Activated CD8-positive, alpha-beta T cell treated with anti-CD3 and anti-CD28 coated beads for 36 hours (primary cell): ENCODE results near the gene CPEB4. TPM values are rescaled to one million over a fixed set of nuclear protein-coding genes. Genes with fewer than 3 reads are reported as not detected.

Experiments used
- ATAC-seq: fragments of 200-7000 bp; cut with Tn5 transposase; one replicate; pipeline ENCODE4 v1.10.0; 2021; ENCODE audit warnings: mild to moderate bottlenecking, moderate library complexity
- CTCF ChIA-PET: fragments of 350-600 bp; sonication (Branson Sonifier 250); formaldehyde crosslinking; loops from one replicate; lab custom pipeline; 2021; ENCODE audit warnings: antibody characterized with exemption; lab: Charles Lee
- POLR2A ChIA-PET: fragments of 350-600 bp; sonication (Branson Sonifier 250); formaldehyde crosslinking; loops from one replicate; lab custom pipeline; 2021; ENCODE audit warnings: antibody characterized with exemption; lab: Charles Lee
- DNase-seq: peaks from one replicate; pipeline ENCODE4 v3.0.0-alpha.2; 2020
- H3K27ac Mint-ChIP-seq: one replicate; pipeline ENCODE4 v1.8.0; 2021; ENCODE audit warnings: mild to moderate bottlenecking, mixed read lengths
- H3K27me3 Mint-ChIP-seq: one replicate; pipeline ENCODE4 v1.8.0; 2021; ENCODE audit warnings: mixed read lengths
- H3K36me3 Mint-ChIP-seq: one replicate; pipeline ENCODE4 v1.8.0; 2021; ENCODE audit warnings: low read depth, mixed read lengths
- H3K4me1 Mint-ChIP-seq: one replicate; pipeline ENCODE4 v1.8.0; 2021; ENCODE audit warnings: low read depth, mixed read lengths
- H3K4me3 Mint-ChIP-seq: one replicate; pipeline ENCODE4 v1.8.0; 2021; ENCODE audit warnings: mild to moderate bottlenecking, moderate library complexity, mixed read lengths
- H3K9me3 Mint-ChIP-seq: one replicate; pipeline ENCODE4 v1.8.0; 2021; ENCODE audit warnings: mixed read lengths
- intact Hi-C: fragments of 100-400 bp; cut with micrococcal nuclease; formaldehyde crosslinking; loops from one replicate; pipeline ENCODE4 v1.10.0; 2022
- total RNA-seq, 2 experiments: library from RNA; stranded (reverse); gene quantifications; one replicate each; pipeline ENCODE4 v1.2.3, GENCODE V29; 2021
- TF ChIP-seq, protein P1 (sequence below): fragments of 200-600 bp; IDR thresholded peaks from one replicate; pipeline ENCODE4 v1.8.0; 2022; ENCODE audit warnings: antibody characterized with exemption, mild to moderate bottlenecking

CPEB4 gene
- total RNA-seq, 2 experiments from 2014 or later: 8.8 to 9.0 TPM

DNA sequence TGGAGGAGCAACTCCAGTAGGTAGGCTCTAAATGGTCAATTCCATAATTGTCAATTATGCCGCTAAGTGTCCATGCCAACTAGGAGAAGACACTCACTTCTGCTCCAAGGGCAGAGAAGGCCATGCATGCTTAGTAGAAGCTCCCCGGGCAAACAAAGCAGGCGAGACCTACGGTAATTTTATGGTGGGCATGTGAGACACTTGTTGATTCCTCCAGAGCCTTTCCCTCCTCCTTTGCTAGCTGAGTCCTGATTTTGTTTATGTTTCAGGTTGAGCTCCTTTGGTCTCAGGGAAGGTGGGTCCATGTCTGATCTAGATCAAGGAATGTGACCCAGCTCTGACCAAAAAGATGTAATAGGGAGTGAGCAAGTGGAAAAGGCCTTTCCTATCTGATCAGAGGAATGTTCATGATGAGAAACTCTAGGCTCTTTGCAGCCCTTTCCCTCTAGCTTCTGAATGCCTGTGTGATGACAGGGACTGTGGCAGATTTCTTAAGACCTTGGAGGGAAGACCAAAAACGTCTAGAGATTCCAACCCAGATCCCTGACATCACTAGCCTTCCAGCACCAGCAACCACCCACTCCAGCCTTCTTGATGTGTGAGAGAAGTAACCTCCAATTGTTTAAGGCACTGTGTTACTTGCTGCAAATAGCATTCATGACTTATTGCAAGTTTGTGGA lies 7.7 kb upstream of the CPEB4 start:
- Mint-ChIP-seq H3K27me3 (no peaks in the 10 kb centered on the region), H3K9me3 (peaks cover 8% of the 10 kb centered on the region), H3K36me3 (peaks cover 3% of the 10 kb centered on the region), H3K4me3 (no peak overlapping the region), H3K27ac (no peak overlapping the region), H3K4me1 (peaks cover 21% of the 10 kb centered on the region)
- intact Hi-C loops: no loop called here
- CTCF ChIA-PET: interaction anchor here (0.9 to 1.3 kb wide), 2 partner anchors 10 to 89 kb away, joined by 3 read pairs; no protein-coding TSS in a partner anchor
- no peak for ATAC-seq
- no peak for DNase-seq
- TF ChIP-seq, protein P1, sequence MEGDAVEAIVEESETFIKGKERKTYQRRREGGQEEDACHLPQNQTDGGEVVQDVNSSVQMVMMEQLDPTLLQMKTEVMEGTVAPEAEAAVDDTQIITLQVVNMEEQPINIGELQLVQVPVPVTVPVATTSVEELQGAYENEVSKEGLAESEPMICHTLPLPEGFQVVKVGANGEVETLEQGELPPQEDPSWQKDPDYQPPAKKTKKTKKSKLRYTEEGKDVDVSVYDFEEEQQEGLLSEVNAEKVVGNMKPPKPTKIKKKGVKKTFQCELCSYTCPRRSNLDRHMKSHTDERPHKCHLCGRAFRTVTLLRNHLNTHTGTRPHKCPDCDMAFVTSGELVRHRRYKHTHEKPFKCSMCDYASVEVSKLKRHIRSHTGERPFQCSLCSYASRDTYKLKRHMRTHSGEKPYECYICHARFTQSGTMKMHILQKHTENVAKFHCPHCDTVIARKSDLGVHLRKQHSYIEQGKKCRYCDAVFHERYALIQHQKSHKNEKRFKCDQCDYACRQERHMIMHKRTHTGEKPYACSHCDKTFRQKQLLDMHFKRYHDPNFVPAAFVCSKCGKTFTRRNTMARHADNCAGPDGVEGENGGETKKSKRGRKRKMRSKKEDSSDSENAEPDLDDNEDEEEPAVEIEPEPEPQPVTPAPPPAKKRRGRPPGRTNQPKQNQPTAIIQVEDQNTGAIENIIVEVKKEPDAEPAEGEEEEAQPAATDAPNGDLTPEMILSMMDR: no peak
- POLR2A ChIA-PET: interaction anchor here (0.5 to 1.2 kb wide), 2 partner anchors 9 to 37 kb away, joined by 3 read pairs; no protein-coding TSS in a partner anchor

DNA sequence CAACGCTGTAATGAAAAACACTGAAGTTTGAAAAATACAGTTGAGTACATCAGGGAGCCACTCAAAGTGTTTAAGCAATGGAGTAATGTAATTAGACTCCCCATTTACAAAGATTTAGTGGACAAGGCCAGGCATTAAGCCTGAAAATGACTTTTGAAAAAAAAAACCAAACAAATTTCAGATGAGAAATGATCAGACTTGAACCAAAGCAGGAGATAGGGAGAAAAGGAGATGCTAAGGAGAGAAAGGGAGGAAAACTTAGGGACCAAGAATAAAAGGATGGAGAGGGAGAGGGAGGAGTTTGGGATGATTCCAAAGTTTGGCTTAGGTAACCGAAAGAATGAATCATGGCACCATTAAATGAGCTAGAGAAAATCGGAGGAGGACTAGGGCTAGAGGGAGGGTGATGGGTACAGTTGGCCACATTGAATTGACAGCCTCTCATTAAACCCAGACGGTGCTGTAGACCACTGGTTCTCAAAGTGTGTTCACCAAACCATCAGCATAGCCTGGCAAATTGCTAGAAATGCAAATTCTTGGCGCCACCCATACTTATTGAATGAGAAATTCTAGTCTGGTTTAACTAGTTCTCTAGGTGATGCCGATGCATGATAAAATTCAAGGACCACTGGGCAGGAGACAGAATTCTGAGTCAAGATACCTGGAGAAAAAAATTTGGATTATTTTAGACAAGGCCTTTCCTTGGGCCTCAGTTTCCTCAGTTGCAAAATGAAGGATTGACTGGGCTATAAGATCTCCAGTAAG lies 6.2 kb upstream of the CPEB4 start:
- ChIA-PET CTCF (no interaction called here), POLR2A (no interaction called here)
- ATAC-seq (no peak), DNase-seq (no peak)
- H3K27ac Mint-ChIP-seq: no peak overlapping the region
- no peak overlapping the region for H3K4me3 Mint-ChIP-seq
- peaks cover 8% of the 10 kb centered on the region for H3K9me3 Mint-ChIP-seq
- TF ChIP-seq, protein P1: no peak
- peaks cover 3% of the 10 kb centered on the region for H3K36me3 Mint-ChIP-seq
- no peaks in the 10 kb centered on the region for H3K27me3 Mint-ChIP-seq
- intact Hi-C loops: no loop called here
- peaks cover 35% of the 10 kb centered on the region for H3K4me1 Mint-ChIP-seq

DNA sequence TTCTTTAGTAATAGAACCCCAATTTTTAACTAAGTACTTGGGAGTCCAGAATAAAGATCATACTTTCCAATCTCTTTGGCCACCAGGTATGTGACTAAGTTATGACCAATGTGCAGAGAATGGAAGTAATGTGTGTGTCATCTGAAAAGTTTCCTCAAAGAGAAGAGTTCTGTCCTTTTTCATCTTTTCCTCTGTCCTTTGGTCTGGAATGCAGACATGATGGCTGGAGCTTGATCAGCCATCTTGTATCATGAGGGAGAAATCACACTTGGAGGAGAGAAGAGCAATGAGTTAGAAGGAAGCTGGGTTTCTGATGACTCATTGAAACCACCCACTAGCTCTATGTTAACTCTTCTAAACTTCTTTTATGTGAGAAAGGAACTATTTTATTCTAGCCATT lies 5.5 kb upstream of the CPEB4 start:
- no peak overlapping the region for H3K27ac Mint-ChIP-seq
- TF ChIP-seq, protein P1: no peak
- CTCF ChIA-PET: interaction anchor here (2.6 kb wide), 1 partner anchor 13 kb away, joined by 6 read pairs; no protein-coding TSS in a partner anchor
- POLR2A ChIA-PET: no interaction called here
- no peak overlapping the region for H3K4me3 Mint-ChIP-seq
- DNase-seq (no peak), ATAC-seq (no peak)
- no peaks in the 10 kb centered on the region for H3K27me3 Mint-ChIP-seq
- H3K4me1 Mint-ChIP-seq: peaks cover 42% of the 10 kb centered on the region
- intact Hi-C loops: no loop called here
- peaks cover 8% of the 10 kb centered on the region for H3K9me3 Mint-ChIP-seq
- H3K36me3 Mint-ChIP-seq: peaks cover 3% of the 10 kb centered on the region

GRCh38 chr5:173883347-173883924 lies 4.7 kb upstream of the CPEB4 start:
- ChIA-PET CTCF (interaction anchor here (1.6 to 2.6 kb wide), 3 partner anchors 12 to 90 kb away, joined by 6 to 7 read pairs (median 6); no protein-coding TSS in a partner anchor), POLR2A (interaction anchor here (1.9 kb wide), 1 partner anchor 35 kb away, joined by 7 read pairs; no protein-coding TSS in a partner anchor)
- no peak for ATAC-seq
- intact Hi-C loops: no loop called here
- DNase-seq: no peak
- H3K4me1 Mint-ChIP-seq: peaks cover 44% of the 10 kb centered on the region
- H3K27me3 Mint-ChIP-seq: no peaks in the 10 kb centered on the region
- H3K9me3 Mint-ChIP-seq: peaks cover 8% of the 10 kb centered on the region
- H3K27ac Mint-ChIP-seq: no peak overlapping the region
- H3K4me3 Mint-ChIP-seq: no peak overlapping the region
- TF ChIP-seq, protein P1: no peak
- H3K36me3 Mint-ChIP-seq: peaks cover 5% of the 10 kb centered on the region
